Hindlimb muscle (tissue), 1 donor: ENCODE results near the gene SCARB1. TPM values are rescaled to one million over a fixed set of nuclear protein-coding genes. Genes with fewer than 3 reads are reported as not detected.
"Not testable (repeated sequence)": the region's sequence is repeated elsewhere in the genome, so short reads cannot be mapped to it uniquely, and the experiment has no call there.

Experiments
- DNase-seq: peaks from one replicate; pipeline ENCODE4 v3.0.0-alpha.2; 2013
- polyA plus RNA-seq: library from polyadenylated mRNA; unstranded; fragments of 120-200 nt; gene quantifications from one replicate; pipeline ENCODE4 v1.2.1, GENCODE V29; 2013; ENCODE audit not compliant: insufficient read length

Gene SCARB1
- 25.1 TPM for polyA plus RNA-seq

- peak; percentile 77 for DNase-seq
Observed at GRCh38 chr12:124863416-124864325, at the start of gene SCARB1. Gene SCARB1, minus strand, starts transcription at chr12:124863864. Its CDS starts 144 bp downstream, at chr12:124863720.

- DNase-seq = not testable (repeated sequence)
Observed at GRCh38 chr12:124912529-124913287, 49.0 kb upstream of the SCARB1 start.

GRCh38 chr12:124911521-124911920 lies 47.9 kb upstream of the SCARB1 start:
- not testable (repeated sequence) for DNase-seq

GRCh38 chr12:124910561-124911478 lies 47.2 kb upstream of the SCARB1 start:
- no peak for DNase-seq

- no peak for DNase-seq
Observed at GRCh38 chr12:124909831-124910560, 46.3 kb upstream of the SCARB1 start.

GRCh38 chr12:124906606-124907261 lies 43.1 kb upstream of the SCARB1 start:
- peak; percentile 90 for DNase-seq

GRCh38 chr12:124904306-124905098 lies 40.8 kb upstream of the SCARB1 start:
- DNase-seq = peak; percentile 70

GRCh38 chr12:124902916-124903315 lies 39.3 kb upstream of the SCARB1 start:
- DNase-seq = no peak

- DNase-seq = no peak
Observed at GRCh38 chr12:124901003-124901402, 37.3 kb upstream of the SCARB1 start.

GRCh38 chr12:124900345-124900795 lies 36.7 kb upstream of the SCARB1 start:
- not testable (repeated sequence) for DNase-seq

GRCh38 chr12:124898923-124899294 lies 35.2 kb upstream of the SCARB1 start:
- no peak for DNase-seq

GRCh38 chr12:124898200-124898922 lies 34.7 kb upstream of the SCARB1 start:
- no peak for DNase-seq

GRCh38 chr12:124896461-124896860 lies 32.8 kb upstream of the SCARB1 start:
- no peak for DNase-seq

GRCh38 chr12:124893792-124894516 lies 30.3 kb upstream of the SCARB1 start:
- DNase-seq = no peak

GRCh38 chr12:124888260-124888659 lies 24.6 kb upstream of the SCARB1 start:
- DNase-seq = peak; percentile 49

GRCh38 chr12:124887766-124888165 lies 24.1 kb upstream of the SCARB1 start:
- DNase-seq = not testable (repeated sequence)

GRCh38 chr12:124884587-124885438 lies 21.1 kb upstream of the SCARB1 start:
- DNase-seq = no peak
